Ramos (cell line): ENCODE measurements around the gene CHRNA1.

ENCODE experiments used
- in situ Hi-C: fragments of 300-500 bp; cut with MboI; formaldehyde crosslinking; loops from one replicate; pipeline ENCODE4 v1.14.3; 2022; ENCODE audit warnings: low sequenced_read_pairs; ENCODE audit not compliant: unreplicated experiment

The CHRNA1 gene

DNA sequence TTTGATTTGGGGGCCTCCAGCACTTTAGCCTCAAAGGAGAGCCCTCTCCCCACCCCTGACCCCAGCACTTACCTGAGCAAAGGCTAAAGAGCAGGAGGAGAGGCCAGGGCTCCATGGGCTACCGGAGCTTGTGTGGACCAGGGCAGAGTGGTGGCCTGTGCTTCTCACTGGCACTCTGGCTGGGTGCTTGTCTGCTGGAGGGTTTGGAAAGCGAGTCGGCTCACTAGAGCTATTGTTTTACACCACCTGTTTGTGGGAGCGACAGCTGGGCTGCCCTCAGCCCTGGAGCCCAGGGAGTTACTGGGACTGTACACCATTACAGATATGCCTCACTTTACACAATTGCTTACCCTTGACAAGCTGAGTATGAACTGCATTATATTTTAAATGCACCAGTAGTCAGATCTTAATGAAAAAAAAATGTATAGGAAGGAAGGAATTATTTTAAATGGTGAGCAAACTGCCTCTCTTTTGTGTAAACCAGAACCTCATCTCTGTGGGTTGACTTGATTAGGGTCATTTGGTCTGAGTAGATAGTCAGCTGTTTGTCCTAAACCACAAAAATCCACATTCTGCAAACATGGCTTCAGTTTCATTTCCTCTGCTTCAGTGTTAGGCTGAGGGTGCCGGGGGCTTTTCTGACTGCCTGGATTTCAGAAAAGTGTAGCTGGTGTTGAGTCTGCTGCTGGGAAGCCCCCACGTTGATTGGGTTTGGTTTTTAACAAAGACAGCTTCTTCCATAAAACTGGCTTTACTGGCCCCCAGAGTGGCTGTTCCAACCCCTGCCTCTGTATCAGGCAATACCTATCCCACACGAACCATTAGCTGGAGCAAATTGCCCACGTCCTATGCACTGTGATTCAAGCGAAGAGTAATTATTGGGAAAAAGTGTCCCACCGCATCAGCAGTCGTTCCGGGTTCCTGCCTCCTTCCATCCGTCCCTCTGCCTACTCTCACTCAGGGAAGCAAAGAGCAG is at the start of gene CHRNA1:
TSS of gene CHRNA1 (minus strand) at position 193 of the 976 bp plus-strand sequence. CDS start at position 115, 78 bp downstream.
- in situ Hi-C loops, result no loop called here

DNA sequence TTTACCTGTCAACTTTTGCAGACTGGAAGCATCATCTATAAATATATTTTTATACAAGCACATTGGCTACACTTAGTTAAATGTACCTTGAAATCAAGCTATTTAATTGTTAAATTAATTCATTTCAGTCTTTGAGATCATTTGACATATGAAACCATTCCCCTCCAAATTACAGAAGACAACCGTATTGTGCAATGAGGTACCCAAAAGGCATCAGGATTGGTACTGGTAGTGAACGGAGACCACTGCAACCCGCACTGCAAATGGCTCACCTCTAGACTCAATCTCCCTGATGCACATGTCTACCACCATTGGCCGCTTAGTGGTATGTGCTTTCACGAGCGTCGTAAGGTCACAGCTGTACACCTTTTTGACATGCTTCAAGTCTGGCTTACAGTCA is 47.8 kb upstream of the CHRNA1 start:
- in situ Hi-C loops, result no loop called here

GRCh38 chr2:174807931-174808330 is 43.7 kb upstream of the CHRNA1 start:
- in situ Hi-C loops, result no loop called here

GRCh38 chr2:174805803-174806202 is 41.5 kb upstream of the CHRNA1 start:
- in situ Hi-C loops, result no loop called here

GRCh38 chr2:174802459-174802858 is 38.2 kb upstream of the CHRNA1 start:
- in situ Hi-C loops, result no loop called here

DNA sequence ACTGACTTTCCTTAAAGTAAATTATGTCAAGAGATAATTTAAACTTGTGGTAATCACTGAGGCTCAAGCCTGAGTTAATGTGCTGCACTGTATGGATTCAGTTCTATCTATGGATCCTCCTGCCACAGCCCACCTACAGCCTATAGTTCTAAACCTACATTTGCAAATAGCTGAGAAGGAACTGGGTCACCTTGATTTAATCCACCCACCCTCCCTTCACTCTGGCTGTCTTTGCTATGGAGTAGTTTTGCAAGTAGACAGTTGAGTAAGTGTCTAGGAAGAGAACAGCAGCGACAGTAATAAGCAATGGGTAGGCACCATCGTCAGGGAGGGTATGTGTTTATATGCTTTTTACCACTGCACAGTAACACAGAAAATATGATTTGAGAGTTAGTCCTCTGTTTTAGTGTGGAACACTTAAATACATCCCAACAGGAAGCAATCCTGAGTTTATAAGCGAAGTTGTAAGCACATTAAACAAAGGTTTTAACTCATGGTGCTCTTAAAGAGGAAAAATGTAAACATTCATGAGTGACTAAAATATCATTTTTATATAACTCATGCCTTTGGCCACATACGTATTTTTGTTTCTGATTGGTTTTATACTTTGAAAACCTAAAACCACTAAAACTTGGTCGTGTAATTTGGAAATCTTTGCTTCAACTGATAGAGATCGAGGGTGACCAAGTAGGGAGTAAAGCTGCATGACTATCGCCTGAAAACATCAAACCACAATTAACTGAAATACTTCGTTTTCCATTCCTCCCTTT is 36.3 kb upstream of the CHRNA1 start:
- in situ Hi-C loops, result no loop called here

DNA sequence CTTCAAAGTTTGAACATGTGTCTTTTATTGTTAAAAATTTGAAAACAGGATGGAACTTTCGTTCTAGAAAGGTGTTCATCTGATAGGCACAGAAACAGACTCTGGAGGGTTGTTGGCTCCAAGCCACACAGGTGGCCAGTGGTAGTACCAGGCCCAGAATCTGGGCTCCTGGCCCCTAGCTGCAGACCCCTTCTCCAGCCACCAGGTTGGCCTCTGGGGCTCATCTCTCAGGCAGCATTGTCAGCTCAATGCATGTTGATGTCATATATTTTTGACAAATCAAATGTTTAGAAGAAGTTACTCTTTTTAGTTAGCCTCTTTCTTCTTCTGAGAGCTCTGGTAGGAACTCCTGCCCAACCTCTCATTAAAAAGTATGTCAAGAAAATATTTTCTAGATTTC is 34.5 kb upstream of the CHRNA1 start:
- in situ Hi-C loops, result no loop called here

DNA sequence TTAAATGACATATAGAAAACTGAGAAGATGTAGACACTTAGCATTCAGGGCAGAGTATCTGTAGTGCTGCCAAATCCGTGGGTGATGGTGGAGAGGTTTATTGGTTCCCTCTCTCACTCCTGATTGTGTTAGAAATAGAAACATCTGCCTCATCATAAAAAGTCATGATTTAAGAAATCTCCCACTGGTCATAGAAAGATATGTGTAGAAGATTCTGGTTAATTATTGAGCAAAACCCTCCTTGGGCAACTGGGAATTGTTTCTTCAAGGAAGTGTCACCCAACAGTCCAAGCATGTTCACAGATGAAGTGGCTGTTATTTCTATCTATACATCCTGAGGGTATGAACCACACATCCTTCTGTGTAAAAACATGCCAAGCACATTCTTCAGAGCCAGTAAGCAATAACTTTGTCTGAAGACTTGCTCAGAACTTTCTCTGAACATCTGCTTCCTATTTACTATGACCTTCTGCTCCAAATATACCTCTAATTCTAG is 33.6 kb upstream of the CHRNA1 start:
- in situ Hi-C loops, result no loop called here

DNA sequence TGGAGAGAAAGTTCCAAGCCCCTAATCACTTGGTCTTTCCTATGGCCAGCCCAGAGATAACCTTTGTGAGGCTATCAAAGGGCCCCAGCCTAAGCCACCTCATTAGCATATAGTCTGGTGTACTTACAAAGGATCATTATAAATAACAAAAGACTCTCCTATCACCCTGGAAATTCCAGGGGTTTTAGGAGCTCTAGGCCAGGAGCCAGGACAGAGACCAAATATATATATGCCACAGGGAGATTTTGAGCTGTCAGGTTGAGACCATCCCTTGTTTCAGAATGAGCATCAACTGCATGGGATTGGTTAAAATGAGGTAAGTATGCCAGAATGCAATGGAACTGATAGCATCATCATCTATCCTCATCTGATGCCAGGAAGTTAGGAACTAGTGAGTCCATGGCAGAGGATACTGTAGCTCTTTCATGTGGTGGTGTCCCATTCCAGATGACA is 32.1 kb upstream of the CHRNA1 start:
- in situ Hi-C loops, result no loop called here

DNA sequence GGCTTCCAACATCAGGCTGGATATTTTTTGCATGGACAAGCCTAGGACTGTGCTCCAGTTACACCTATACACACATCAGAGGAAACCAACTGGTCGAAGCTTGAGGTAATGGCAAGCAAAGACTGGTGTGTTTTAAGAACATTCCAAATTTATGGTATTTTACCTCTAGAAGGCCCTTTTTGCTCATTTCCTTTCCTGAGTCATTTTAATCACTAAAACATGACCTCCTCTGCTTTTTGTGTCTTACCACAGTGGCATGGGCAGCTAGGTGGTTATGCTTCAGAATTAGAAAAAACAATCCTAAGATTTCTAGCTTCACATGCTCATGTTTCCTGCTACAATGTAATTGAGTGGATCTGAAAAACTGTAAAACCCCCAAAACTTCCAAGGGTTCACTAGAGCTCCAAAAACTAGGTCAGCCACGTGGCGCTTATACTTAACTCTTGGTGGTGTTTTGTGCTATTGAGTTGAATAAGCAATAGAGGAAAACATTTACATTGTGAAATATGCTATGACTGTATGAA is 30.6 kb upstream of the CHRNA1 start:
- in situ Hi-C loops, result no loop called here

- in situ Hi-C loops, result no loop called here
Measured at GRCh38 chr2:174792309-174793025, 28.2 kb upstream of the CHRNA1 start.

DNA sequence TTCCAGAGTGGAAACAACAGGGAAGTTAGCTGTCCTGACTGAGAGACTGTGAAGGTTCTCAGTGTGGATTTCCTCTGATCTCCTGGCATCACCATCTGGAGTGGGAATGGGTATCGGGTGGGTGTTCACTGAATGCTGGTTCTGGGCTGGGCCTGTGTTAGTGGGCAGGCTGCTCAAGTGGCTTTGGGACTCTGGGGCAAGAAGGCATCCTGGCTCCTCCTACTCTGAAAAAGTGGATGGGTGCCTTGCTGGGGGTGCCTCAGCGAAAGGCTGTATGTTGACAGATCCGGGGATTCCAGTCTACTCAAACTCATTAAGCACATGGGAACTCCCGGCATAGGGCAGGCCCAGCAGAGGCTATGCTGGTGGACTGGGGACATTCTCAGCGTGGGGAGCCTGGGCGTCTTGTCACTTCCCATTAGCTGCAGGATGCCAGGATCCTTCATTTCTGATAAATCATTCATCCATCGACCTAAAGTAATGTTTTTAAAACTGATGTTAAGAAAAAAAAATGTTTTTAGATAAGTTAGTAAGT is 27.5 kb upstream of the CHRNA1 start:
- in situ Hi-C loops, result no loop called here

DNA sequence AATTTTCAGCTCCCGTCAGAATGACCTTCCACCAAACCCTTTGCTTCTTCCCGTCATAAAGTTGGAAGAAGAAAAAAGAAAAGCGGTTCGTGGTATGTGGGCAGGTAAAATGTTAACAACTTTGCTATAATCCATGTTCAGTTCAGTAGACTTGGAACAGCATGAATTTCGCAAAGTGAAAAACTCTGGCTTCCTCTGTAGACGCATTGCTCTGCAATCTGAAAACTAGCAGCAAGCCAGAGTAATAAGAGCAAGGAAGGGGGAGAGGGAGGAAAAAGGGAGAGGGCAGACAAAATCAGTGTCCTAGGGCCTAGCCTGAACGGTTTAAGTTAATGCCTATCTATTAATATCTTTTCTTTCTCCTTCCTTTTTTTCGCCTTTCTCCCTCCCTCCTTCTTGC is 26.7 kb upstream of the CHRNA1 start:
- in situ Hi-C loops, result no loop called here

DNA sequence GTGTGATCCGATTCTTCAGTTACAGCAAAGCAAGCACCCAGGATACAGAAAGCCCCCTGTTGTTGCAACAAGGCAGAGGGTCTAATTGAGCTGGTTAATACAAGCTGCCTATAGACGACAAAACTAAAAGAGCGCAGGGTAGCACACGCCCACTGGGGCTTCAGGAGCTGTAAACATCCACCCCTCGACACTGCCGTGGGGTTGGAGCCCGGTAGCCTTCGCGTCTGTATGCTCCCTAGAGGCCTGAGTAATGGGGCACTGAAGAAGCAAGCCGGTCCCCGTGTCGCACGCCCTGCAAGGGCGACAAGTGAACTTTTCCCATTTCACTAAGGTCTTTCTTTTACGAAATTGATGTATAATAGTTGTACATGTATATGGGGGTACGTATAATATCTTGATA is 24.7 kb upstream of the CHRNA1 start:
- in situ Hi-C loops, result no loop called here

DNA sequence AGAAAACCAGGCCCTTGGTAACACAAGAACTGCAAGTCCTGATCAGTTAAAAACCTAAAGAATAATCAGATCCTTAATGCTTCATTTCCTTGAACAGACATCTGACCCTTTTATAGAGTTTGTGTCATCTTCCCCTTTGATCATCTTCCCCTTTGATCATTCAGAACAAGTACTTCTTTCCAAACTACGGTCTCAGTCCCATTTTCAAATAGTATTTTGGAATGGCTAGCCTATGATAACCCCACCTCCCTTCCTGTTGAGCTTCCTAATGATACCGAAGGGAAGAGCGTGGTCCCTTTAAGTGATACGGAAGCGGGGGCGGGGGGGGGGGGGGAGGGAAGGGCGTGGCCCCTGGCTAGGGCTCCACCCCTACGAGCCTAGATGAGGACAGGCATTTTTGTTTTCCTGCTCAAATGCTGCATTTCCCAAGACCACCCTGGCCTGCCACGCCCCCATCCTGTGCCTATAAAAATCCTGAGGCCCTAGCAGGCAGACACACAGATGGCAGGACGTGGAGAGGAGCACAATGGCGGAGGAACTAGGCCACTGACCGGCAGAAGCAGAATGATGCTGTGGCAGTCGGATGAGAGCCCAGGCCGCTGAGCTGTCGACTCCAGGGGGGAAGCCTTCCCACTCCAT is 24.1 kb upstream of the CHRNA1 start:
- in situ Hi-C loops, result no loop called here

GRCh38 chr2:174787487-174788205 is 23.4 kb upstream of the CHRNA1 start:
- in situ Hi-C loops, result no loop called here

- in situ Hi-C loops, result no loop called here
Measured at GRCh38 chr2:174786066-174786725, 21.9 kb upstream of the CHRNA1 start.

DNA sequence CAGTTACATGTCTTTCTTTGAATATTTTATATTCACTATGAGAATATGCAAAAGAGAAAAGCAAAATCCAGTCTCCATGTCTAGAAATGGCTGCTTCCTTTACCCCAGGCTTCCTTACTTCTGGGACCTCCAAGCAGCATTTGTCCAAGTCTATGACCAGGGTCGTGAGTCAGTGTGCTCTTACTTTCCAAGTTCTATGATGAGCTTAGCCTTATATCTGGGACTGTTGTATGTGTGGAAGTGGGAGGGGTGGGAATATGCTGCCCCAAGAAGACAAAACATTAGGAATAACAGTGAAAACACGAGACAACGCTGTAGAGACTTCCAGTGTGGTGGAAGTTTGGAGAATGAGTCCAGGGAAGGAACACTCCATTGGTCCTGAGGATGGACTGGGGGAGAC is 21.2 kb upstream of the CHRNA1 start:
- in situ Hi-C loops, result no loop called here
